NCI-H1436 treated with DMSO at 0.1 percent for 48 hours (cell line): Measurements from ENCODE around the gene ACO1.

Experiments used
- DNase-seq: peaks from one replicate; lab custom pipeline; 2025; lab: John Stamatoyannopoulos, UW

The ACO1 gene

DNA sequence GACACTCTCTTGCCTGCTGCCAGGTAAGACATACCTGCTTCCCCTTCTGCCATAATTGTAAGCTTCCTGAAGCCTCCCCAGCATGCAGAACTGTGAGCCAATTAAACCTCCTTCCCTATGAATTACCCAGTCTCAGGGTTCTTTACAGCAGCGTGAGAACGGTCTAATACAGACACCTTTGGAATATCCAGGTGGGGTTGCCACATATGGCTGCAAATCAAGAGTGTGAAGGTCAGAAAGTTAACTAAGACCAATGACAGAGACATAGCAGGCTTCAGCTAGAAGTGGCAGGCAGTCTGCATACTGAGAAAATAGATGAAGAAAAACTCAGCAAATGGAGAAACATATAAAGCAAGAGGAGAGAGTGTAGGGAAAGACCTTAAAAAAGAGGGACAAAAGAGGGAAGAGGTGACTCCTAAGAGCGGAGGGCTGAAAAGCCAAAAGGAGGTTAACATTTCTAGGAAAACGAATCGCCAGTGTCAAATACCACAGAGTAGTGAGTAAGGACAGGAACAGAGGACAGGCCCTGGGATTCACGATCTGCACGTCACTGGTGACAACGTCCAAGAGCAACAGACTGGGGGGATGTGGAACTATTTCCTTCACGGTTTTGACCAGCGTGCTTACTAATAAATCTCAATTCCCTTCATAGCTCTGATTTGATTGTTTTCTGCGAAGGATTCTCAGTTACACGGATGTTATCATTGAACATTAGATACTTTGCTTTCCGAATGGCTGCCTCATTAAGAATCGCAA lies 1.7 kb upstream of the ACO1 start:
- no peak for DNase-seq

DNA sequence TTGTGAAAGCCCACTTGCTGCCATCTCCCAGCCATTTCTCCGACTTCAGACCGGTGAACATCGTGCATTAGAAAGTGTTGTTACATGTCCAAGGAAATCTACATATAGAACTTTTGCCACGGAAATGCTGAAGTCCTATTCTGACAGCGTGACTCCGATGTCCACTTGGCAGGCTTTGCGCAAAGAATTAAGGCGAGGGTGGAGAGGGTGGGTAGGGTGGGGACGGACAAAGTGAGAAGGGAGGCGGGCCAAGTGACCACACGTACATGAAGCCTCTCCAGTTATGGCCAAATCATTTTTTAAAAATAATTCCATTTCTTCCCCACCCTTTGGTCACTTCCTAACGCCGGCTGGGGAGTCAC lies 460 bp upstream of the ACO1 start:
- DNase-seq: no peak

DNA sequence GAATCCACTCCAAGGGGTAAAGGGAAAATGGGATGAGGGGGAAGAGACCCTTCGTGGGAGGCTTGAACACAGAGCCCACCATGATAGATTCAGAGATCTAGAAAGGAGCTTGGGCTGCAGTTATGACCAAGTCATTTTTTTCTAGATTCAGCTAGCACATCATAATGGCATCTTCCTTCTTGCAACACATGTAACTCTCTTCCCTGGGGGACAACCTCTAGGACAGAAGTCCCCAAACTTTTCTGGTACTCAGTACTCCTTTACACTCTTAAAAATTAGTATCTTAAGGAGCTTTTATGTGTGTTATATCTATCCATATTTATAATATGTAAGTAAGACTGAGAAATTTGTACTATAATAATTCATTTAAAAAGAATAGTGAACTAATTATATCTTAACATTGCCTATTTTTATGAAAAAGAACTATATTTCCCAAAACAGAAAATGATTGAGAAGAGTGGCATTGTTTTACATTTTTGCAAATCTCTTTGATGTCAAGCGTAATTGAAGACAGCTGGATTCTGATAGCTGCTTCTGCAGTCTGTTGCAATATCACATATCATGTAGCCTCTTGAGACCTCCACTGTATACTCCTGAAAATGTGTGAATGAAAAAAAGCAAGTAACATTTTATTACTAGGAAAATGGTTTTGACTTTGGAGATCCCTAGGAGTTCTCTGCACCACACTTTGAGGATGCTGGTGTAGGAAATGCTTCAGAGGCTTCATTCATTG lies 875 bp downstream of the ACO1 start:
- no peak for DNase-seq

DNA sequence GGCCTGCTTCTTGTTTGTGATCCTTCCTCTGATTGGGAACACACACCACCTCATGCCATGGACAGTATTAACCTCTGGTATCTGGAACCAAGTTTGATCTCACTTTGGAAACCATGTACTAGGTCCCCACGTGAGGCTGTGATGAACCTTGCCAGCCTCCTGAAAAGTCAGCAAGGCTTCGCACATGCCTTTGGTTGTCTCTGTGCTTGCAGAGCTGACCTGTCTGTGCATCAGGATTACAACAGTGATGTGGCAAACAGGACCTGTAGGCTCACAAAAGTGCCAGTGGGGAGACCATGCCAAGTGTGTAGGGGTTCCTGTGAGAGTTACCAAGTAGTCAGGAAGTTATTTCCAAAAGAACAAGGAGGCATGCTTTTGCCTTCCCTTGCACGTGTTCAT lies 1.4 kb downstream of the ACO1 start:
- DNase-seq: no peak

DNA sequence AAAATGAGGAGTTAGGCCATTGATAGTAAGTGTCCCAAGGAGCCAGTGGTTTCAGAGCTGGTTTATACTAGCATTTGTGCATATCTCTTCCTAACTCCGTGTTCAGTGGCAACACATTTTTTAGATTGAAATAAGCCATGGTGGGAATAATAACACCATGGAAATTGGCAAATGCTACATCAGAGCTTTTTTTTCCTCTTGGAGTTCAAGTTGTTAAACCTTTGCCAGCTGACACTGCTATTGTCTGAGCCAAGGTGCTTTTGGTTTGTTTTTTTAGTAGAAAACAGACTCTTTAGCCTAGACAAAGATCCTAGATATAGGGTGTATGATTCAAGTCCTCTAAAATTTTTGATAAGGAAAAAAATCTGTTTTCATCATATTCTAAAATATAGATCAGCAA lies 2.8 kb downstream of the ACO1 start:
- no peak for DNase-seq

DNA sequence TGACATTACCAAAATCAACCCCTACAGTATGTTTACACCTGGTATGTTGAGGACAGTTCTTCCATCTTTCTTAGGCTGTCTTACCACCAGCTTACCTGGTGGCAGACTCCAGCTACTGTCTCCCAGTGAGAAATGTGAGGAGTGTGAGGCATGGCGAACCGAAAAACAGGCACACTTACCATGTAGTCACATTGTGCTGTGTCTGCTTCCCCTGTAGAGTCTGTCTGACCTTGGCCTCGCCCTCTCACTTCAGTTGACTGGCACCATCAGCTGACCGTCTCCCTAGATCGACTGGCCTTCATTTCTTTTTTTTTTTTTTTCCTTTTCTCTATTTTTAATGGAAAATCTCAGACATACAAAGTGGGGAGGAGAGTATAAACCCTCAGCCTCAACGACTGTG lies 4.9 kb downstream of the ACO1 start:
- no peak for DNase-seq

DNA sequence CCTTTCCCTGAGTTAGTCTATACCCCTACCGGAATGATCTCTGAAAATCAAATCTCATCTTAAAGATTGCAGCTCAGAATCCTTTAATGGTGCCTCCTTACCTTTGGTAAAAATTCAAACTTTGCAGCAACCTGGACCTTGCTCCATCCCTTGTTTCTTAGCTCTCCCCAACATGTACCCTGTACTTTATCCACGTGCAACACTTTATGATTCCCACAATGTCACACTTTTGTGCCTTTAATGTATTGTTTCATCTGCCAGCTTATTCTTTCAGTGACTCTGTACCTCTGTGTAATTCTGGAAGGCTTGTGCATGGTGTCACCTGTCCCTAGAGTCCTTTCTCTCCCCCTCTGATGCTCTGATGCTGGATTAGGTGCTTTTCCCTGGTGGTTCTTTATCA lies 9.5 kb downstream of the ACO1 start:
- DNase-seq: no peak

DNA sequence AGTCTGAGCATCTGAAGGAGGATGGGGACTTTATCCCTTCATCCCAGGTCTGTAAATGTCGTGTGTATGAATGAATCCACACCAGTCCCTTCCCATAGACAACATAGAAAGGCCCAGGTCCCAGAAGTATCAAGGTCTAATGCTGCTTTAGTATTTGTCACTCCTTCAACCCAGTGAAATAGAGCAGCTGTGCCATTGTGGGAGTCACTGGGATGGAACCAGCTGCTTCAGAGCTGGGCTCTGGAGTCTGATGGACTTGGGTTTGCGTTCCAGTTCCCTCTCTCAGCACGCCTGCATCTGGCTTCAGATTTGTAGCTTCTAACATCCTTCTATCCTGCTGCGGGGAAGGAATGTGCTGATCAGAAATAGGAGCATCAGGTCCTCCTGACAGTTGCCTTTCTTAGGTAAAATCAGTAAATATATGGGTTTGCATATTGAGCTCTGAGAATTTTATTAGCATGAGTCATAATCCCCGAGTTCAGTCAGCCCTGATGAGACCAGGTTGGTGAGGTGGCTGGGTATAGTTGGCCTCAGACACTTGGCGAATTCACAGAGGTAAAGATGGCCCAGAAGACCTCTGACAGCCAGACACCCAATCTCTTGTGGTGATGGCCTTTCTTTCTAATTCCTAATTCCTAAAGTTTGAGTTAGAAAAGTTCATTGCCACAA lies 10.1 kb downstream of the ACO1 start:
- no peak for DNase-seq

DNA sequence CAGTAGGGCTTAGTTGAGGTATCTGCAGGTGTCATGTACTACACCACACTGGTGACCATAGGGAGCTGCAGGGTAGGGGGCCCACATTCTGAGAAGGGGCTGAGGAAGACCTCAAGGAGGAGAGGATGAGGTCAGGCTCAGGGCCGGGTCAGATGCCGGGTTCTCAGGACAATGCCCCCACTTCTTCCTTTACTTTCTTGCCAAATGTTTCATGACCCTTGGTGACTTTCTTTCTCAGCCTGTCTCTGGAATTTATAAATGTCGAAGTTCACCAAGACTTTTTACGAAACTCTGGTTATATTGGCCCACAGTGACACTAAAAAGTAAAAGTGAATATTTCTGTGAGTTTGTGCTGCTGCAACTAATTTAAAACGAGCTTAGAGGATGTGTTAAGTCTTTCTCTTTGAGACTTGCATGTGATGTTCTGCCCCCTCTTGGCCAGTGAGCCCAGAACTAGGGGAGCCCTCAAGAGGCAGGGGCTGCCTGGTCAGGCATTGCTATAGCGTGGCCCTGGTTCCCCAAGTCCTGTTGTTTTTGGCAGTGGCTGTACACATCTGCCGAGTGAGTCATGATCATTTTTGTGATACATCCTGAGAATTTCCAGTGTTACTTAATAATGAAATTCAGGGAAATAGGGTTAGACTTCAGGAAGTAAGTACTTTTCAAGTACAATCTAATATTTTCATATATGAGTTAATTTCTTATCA lies 11.2 kb downstream of the ACO1 start:
- no peak for DNase-seq

DNA sequence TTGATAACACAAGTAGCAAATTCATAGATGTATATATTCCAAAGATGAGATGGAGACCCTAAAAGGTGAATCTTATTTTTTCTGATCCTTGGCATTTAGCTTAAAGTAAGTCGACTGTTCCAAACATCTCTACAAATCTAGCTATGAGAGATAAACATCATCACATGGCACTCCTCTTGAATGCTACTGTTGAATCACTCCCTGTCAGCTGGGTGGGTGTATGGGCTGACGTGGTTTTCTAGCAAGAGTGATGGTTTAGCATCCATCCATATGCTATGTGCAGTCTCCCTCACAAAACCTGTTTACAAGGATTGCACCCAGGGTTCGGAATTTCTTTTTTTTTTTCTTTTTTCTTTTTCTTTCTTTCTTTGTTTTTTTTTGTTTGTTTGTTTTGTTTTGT lies 13.8 kb downstream of the ACO1 start:
- no peak for DNase-seq

DNA sequence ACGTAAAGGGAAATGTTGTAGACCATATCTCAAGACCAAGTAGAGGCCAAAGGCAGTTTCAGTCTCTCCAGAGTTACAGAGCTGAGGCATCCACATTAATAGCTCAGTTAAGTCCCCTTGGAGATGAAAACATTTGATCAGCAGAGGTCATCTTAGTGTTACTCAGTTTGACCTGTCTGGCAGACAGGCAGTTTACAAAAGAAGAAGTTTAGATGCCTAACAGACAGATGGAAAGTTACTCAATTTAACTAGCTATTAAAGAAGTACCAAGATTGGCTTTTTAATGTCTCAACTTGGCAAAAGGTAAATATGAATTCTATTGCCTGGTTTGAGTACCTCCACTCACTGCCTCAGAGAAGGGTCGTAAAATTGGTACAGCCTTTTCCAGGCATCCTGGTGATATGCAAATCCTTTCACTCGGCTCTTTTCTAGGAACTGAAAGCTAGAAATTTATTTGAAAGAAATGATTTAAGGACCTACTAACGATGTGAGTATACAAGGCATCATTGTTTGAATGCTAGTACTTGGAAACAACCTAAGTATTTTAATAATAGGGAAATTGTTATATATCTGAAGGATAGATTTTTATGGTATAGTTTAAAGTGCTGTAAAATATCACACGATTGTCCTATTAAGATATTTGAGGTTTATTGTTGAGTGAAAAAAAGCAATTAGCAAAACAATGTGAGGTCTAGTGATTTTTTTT lies 14.8 kb downstream of the ACO1 start:
- DNase-seq: no peak

DNA sequence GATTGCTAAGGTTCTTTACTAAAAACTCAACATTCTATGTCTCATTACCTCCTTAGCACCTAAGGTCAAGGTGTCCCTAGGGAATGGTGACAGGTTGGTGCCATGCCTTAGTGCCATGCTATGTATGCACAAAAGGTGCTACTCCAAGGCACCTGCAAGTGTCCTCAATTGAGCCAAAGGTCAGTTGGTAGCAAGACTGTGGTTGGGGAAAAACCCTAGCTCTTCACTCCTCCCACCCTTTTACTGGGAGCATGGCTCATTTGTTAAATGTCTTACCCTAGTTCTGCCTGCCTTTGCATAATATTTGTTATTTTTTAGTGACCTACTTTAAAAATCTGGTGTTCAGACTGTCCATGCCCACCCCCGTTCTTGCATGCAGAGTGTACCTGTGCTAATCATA lies 17.0 kb downstream of the ACO1 start:
- DNase-seq: no peak

DNA sequence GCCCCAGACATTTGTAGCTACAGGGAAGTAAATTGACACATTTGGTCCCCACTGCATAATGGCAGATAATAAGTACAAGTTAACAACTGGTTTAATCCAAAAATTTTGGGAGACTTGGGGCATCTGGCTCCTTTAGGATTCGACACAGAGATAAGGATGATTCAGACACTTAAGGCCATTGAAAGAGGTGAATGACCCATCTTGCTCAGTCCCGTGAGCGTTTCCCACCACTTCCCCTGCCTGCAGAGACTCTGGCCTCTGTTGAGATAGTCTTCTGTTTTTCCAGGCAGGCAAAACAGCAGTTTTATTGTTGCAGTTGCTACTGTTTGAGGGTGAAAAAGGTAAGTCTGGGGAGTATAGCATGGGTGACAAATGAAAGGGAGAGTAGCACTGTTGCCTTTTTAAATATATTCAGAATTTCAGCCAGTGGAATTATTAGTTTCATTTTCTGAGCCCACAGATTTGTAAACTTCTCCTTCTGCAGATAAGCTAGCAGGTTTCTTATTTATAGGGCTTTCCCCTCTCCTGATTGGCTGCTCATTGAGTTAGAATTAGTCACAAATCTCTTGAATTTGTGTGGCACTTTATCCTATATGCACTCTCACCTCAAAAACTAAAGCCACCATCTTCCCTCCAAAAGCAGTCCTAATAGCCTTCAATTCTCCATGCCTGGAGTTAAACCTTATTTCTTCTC lies 19.3 kb downstream of the ACO1 start:
- DNase-seq: no peak

DNA sequence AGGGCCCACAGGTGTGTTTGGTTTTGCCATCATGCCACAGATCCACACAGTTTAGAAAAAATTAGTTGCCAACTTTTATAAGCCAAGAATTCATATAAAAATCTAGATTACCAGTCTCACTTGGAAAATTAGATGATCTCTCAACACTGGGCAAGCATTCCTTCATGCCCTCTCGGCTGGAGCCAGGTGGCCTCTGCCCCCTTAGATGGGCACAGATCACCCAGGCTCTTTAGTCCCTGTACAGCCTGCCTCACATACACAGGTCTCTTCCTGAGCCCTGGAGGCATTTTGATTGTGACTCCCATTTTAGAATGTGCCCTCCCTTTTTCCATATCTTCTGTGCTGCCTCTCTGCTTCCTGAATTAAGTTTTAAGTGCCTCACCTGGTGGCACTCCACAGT lies 20.0 kb downstream of the ACO1 start:
- DNase-seq: no peak

DNA sequence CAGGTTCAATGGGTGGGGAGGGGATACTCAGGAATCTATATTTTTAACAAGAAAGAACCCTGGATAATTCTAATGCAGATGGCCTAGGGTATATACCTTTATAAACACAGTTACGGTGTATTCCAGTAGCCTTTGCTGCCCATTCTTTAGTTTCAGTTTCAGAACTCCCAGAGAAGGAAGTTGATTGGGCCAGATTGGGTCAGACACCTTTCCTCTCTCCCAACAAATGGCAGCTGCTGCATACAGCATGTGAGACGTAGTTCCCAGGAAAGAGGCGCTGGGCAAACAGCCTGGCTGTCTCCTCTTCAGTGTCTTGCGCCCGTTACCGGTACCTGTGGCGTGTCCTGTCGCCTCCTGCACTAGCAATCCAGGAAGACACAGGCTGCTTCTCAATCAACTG lies 20.4 kb downstream of the ACO1 start:
- DNase-seq: no peak

DNA sequence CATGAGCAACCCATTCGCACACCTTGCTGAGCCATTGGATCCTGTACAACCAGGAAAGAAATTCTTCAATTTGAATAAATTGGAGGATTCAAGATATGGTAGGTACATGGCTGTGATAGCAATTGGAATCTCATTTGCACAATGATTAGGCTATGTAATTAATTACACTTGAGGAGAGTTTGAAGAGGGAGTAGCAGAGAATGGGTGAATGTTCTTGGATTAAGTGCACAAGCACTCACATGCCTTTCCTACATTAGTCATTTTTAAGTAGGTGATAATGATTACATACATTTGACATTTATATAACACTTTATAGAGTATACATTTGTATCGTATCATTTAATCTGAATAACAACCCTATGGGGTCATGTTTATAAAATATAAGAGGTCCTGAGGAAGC lies 21.1 kb downstream of the ACO1 start:
- DNase-seq: no peak

DNA sequence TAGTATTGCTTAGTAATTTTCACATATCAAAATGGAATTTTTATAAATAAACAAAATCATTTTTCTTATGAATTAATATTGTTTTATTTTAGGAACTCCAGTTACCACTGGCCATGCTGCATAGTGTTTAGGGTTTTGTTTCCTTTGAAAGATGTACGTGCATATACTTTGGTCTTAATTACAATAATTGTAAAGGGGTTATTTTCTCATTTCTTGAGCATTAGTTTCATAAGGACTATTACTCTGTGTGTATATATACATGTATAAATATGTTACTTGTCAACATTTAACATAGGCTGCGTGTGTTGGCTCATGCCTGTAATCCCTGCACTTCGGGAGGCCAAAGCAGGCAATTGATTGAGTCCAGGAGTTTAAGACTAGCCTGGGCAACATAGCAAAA lies 21.6 kb downstream of the ACO1 start:
- no peak for DNase-seq

DNA sequence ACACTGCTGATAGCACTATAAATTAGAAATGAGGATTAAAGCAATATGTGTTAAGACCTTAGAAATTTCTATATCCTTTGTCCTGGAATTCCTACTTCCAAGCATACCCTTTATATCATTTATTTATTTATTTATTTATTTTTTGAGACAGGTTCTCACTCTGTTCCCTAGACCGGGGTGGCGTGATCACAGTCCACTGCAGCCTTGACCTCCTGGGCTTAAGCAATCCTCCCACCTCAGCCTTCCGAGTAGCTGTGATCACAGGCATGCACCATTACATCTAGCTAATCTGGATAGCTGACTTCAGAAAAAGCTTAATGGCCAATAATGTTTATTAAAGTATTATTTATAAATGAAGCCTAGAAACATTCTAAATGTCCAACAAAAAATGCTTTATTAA lies 27.3 kb downstream of the ACO1 start:
- DNase-seq: no peak

DNA sequence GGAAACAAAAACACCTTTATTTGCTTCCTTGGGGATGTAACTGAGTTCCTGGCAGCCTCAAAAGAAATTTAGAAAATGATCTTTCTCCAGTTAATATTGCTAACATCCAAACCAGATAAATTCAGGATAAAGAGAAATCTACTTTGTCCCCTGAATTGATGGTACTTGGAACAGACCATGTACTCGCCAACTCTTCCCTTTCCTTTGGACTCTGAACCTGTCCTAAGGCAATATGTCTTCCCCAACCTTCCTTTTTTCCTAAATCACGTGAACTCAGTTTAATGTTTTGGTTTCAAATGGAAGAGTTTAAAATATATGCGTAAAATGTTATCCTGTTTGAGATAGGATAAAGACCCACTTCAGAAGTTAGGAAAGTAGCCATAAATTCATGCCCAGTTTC lies 28.0 kb downstream of the ACO1 start:
- DNase-seq: no peak

DNA sequence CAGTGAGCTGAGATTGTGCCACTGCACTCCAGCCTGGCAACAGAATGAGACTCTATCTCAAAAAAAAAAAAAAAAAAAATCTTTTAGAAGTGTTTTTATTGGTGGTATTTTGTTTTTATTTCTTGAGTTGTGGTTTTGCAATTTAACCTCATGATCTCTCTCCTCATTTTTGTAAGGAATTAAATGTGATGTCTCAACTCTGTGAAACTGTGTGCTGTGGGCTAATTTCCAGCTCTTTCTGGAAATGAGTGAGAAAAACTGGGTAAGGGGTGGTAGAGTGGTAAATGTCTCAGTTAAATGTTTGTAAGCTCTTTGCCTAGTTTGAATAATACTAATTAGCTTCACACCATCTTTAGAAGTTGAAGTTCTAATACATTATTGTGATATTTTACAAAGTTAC lies 29.0 kb downstream of the ACO1 start:
- no peak for DNase-seq

DNA sequence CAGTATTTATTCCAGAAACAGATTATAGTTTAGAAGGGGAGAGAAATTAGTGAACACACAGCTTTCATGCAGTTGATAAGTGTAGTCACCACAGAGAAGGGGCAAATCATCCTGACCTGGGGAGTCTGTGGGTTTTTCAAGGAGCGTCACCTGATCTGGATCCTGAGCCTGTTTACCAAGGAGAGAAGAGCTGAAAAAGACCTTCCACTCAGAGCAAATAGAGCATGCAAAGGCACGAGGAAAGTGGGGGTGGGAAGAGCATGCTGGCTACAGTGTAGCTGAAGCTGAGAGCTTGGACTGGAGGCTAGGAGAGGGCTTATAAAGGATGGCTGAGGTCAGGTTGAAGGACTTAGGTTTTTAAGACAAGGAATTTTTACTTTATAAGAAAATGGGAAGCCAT lies 30.4 kb downstream of the ACO1 start:
- no peak for DNase-seq

DNA sequence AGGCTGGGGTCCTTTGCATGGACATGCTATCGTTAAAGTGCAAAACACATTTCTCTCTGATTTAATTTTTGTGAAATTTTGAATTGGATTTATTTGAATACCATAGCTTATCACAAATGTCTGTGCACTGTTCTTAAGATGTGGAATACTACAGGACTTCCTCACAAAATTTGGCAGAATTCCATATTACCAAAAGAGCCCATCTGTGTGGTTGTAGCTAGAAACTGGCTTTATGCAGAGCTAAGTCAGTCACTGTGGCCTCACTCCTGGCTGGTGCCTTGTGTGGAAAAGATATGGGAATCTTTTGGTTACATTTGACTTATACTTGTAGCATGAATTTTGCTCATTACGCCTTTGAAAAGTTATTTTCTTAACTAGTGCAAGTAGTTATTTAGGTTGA lies 35.5 kb downstream of the ACO1 start:
- DNase-seq: no peak
